ENCODE measurements around the gene ATP5F1E.

- TF ChIP-seq CTCF (IDR thresholded peaks at IDR 0.05) (no peak), POLR2A (IDR thresholded peaks at IDR 0.05) (no peak)
These were observed 43.9 kb upstream of the ATP5F1E start for GRCh38 chr20:59075934-59076508.
